HG03442 (cell line): ENCODE data around the gene ADAM12.
"Not testable (repeated sequence)": the region's sequence is repeated elsewhere in the genome, so short reads cannot be mapped to it uniquely, and the experiment has no call there.

Experiments used
- ATAC-seq: cut with Tn5 transposase; IDR thresholded peaks from one replicate; pipeline ENCODE4 v1.9.1; 2021; ENCODE audit warnings: mild to moderate bottlenecking, moderate library complexity; ENCODE audit not compliant: unreplicated experiment

ADAM12 gene

DNA sequence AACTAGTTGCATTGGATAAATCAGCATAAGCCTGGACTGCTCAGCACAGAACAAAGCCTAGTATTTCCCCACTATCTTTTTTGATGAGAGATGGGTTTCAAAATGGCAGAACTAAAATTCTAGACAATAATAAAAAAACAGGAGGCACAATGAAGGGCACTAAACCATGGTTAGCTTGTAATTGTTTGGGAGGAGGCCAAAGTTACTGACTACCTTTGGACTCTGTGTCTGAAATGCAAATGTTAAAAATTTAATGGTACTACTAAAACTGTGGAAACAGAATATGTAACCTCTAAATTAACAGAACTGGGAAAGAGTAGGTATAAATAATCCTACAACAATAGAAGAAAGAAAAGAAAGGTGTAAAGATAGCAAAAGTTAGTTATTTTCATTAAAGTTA lies 13.0 kb downstream of the ADAM12 start:
- no peak for ATAC-seq

GRCh38 chr10:126374435-126374834 lies 13.8 kb downstream of the ADAM12 start:
- no peak for ATAC-seq

- ATAC-seq: no peak
Measured at GRCh38 chr10:126373972-126374371, 14.3 kb downstream of the ADAM12 start.

DNA sequence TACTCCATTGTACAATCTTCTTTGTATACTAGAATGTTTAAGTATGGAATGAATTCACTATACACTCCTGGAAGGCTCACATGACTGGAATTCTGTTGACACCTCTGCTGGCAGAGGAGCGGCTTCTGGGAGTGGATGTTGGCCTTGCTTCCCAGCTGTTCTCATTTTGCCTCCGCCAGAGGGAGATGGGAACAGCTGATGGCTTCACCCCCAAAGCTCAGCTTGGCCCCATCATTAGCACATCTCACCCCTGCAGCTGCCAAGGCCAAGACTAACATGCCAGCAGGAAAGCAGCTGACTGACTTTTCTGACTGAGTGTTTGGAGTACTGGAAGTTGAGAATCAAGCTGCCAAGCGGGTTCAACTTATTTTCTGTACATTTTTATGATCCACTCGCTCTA lies 15.1 kb downstream of the ADAM12 start:
- no peak for ATAC-seq

DNA sequence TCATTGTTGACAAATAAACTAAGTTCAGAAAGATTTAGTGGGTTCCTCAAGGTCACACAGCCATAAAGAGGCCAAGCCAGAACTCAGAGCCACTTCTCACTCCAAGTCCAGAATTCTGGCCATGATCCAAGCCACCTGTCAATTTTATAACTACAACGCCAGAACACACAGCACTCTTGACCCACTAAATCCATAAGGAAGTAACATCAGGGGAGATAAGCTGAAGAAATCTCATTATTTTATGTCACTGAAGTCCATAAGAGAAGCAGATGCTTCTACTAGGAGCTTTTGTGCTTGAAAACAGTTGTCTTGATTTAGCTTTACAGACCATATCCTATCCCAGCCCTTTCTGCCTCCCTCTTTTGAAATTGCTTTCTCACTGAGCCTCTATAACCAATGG lies 15.9 kb downstream of the ADAM12 start:
- ATAC-seq: no peak

GRCh38 chr10:126369125-126369710 lies 19.1 kb downstream of the ADAM12 start:
- ATAC-seq: no peak

GRCh38 chr10:126357169-126357568 lies 31.1 kb downstream of the ADAM12 start:
- no peak for ATAC-seq

DNA sequence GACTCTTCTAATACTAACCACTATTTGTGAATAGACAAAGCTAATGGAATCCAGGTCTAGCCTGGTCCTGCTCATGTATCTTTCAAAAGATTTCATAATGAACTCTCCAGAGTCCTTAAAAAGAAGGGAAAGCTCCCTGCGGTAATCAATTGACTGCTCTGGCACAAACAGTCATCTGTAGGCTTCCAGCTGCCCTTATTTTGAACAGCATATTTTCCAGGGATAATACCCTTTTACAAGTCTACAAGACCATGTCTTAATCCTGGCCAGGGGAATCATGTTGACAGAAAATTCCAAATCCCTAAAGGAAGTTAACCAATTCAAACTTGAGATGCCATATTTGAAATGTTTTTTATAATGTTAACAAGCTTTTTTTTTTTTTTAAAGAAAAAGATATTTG lies 34.6 kb downstream of the ADAM12 start:
- ATAC-seq: no peak

DNA sequence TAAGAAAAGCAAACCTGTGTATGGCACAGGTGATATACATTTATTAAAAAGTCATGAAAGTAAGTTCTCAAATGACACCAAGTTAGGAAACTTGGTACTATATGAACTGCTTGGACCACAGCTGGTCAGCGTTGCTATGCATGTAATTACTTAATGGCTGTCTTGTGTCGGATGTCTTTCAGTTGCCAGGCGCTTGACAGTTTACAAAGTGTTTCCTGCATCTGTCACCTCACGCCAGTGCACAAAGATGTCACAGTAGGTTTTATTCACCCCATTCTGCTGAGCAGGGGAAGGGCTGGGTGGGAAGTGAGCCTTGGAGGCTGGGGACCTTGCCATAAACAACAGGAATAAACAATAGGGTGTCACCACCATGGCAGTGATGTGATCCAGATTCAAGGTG lies 35.8 kb downstream of the ADAM12 start:
- no peak for ATAC-seq

- ATAC-seq: no peak
Measured at GRCh38 chr10:126351021-126351420, 37.3 kb downstream of the ADAM12 start.

- ATAC-seq: no peak
Measured at GRCh38 chr10:126350216-126350992, 37.9 kb downstream of the ADAM12 start.

DNA sequence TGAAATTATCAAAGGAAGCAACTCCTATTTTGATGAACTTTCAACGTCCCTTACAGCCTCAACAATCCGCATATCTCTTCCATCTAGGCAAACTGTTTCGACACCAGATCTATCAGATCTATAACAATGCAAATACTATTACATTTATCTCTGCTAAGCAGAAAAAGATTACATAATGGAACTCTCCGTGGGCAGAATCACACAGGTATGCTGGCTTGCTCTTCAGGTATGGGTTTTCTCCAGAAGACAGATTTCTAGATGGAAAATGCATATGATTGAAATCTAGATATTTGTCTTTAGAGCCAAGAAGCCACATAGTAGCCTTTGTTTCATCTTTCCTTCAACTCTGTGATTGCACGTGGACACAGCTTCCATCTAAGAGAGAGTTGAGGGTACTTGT lies 38.6 kb downstream of the ADAM12 start:
- ATAC-seq: no peak

DNA sequence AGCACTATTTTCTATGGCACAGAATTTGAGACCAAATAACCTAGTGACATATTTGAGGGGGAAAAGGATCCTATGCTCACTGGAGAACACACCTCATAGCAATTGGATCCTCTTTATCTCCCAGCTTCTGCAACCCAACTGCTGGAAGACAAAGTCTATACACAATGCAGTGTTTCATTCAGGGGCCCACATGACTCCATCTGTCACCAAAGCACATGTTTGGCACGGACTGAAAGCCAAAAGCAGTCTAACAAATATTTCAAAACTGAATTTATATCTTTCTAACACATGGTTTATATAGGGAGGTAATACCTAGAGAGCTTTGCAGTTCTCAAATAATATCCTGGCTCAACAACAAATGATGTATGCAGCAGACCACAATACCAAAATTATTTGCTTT lies 39.2 kb downstream of the ADAM12 start:
- ATAC-seq: no peak

DNA sequence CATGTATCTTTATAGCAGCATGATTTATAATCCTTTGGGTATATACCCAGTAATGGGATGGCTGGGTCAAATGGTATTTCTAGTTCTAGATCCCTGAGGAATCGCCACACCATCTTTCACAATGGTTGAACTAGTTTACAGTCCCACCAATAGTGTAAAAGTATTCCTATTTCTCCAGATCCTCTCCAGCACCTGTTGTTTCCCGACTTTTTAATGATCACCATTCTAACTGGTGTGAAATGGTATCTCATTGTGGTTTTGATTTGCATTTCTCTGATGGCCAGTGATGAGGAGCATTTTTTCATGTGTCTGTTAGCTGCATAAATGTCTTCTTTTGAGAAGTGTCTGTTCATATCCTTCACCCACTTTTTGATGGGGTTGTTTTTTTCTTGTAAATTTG lies 44.8 kb downstream of the ADAM12 start:
- not testable (repeated sequence) for ATAC-seq

- ATAC-seq: no peak
Measured at GRCh38 chr10:126342680-126343079, 45.6 kb downstream of the ADAM12 start.

DNA sequence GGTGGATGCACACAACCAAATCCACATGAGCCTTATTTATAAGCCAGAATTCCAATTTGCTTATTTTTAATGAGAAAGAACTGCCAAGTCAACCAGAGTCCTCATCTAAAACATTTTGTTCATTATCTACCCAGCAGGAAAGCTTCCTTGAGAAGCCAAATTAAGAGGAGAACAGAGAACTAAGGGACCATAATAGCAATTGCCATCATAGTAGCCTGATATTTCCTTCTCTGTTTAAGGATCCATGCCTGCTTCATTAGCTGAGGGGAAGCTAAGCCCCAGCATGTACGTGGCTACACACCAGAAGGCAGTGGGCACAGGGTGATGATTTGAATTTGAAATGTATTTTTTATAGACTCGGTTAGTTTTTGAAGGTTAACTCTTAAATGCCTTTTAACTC lies 46.8 kb downstream of the ADAM12 start:
- no peak for ATAC-seq

DNA sequence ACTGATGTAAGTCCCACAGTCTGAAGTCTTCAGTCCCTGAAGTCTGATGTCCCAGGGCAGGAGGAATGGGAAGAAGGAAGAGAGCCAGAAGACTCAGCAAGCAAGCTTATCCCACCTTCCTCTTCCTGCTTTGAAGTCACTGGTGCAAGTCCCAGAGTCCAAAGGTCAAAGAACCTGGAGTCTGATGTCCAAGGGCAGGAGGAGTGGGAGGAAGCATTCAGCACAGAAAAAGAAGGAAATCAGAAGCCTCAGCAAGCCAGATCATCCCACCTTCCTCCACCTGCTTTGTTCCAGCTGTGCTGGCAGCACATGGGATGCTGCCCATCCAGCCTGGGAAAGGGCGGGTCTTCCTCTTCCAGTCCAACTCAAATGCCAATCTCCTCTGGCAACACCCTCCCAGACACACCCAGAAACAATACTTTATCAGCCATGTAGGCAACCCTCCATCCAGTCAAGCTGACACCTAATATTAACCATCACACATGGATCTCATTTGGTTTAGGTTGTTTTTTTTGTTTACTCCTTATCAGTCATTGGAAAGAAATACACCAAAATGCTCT lies 50.9 kb downstream of the ADAM12 start:
- no peak for ATAC-seq

DNA sequence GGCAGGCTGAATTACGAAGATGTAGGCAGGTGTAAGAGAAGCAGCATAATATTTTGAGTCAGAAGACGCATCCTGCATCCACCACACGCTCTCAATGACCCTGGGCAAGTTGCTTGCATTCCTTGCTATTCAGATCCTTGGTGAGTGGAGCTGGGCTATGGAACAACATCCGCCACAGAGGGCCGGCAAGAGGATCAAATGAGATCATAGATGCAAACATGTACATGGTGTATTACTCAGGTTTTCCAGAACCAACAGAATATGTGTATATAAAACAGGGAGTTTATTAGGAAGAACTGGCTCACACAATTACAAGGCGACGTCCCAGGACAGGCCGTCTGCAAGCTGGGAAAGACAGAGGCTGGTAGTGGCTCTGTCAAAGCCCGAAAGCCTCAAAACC lies 51.5 kb downstream of the ADAM12 start:
- ATAC-seq: no peak

DNA sequence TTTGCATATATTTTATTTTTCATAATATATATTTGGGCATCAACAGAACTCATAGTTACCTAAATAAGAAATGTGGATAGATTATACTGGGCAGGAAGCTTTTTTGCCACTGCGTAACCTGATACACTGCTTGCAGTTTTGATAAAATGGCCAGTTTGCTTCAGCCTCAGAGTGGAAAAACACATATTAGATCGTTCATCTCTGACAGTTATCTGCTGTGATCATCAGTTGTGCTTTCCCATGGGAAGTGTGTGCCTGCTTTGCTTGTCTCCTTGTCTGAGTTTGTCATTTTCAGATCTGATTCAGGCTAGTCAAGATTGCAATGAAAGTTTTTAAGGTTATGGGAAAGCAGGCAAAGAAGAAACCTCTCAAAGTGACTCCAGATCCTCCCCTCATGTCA lies 54.0 kb downstream of the ADAM12 start:
- no peak for ATAC-seq

GRCh38 chr10:126332576-126332975 lies 55.7 kb downstream of the ADAM12 start:
- ATAC-seq: no peak

DNA sequence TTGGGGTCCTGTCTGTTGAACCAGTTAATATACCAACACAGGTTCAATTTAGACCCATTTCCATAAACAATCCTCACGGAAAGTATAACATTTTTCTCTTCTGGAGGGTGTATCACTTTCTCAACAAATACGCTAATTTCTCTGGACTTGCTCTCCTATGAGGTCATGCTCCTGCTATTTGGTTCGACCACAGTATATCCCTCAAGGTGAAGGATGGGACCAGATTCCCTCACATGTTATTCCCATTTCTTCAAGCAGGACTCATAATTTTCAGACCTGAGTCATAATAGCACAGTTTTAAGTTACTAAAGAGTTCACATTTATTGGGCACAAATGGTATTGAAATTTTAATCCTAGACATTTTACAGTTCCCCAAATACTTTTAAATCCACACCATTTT lies 57.2 kb downstream of the ADAM12 start:
- no peak for ATAC-seq

- ATAC-seq: no peak
Measured at GRCh38 chr10:126324826-126325225, 63.5 kb downstream of the ADAM12 start.
